ENCODE results near the gene TMEFF2. TPM values are rescaled to one million over a fixed set of nuclear protein-coding genes. Genes with fewer than 3 reads are reported as not detected.

Gene TMEFF2
- total and polyA plus RNA-seq, 2 of the 4 experiments (the other 2 are of a cell fraction), result 1.3 to 3.0 TPM

- no TSS peak for BruUV-seq (replicated peaks)
- POLR2A ChIA-PET (ENCODE audit: unreplicated experiment), result no interaction called here
- H2BK5ac ChIP-seq (ENCODE audit: low read depth, low read length, poor library complexity, severe bottlenecking), result no peak overlapping the region
These were observed 220.1 kb downstream of the TMEFF2 start for GRCh38 chr2:191974676-191975075.

More at GRCh38 chr2:191974676-191975075, 220.1 kb downstream of the TMEFF2 start:
- Histone ChIP-seq H3K4me3 (ENCODE audit: insufficient read depth, low read depth, low read length) (no peak overlapping the region), H3K9me3 (ENCODE audit: control insufficient read depth, insufficient read depth, low read length) (no peaks in the 10 kb centered on the region), H3K4ac (ENCODE audit: low read depth, low read length) (no peak overlapping the region), H3K9me1 (ENCODE audit: insufficient read depth, low read length) (no peaks in the 10 kb centered on the region; the same call in 1 of the 2 replicates), H2AK9ac (replicated peaks; ENCODE audit: low read depth, low read length, poor library complexity) (no peak overlapping the region), H3K23ac (ENCODE audit: low read depth, low read length) (no peak overlapping the region), H2BK20ac (ENCODE audit: low read depth, low read length) (no peak overlapping the region), H4K5ac (ENCODE audit: low read depth, low read length) (no peak overlapping the region), H3K36me3 (ENCODE audit: control insufficient read depth, insufficient read depth, low read length) (no peaks in the 10 kb centered on the region), H4K8ac (ENCODE audit: low read depth in 2 of 2, low read length in 2 of 2) (no peak overlapping the region), H2BK120ac (ENCODE audit: low read depth, low read length) (no peak overlapping the region), H2AK5ac (ENCODE audit: low read depth, low read length) (no peak overlapping the region), H3K56ac (ENCODE audit: extremely low read depth, insufficient read depth, low read length) (no peak overlapping the region), H3K14ac (replicated peaks; ENCODE audit: low read depth, low read length) (no peak overlapping the region), H3K4me2 (ENCODE audit: low read depth, low read length) (no peak overlapping the region), H3K79me1 (ENCODE audit: low read depth in 1 of 2, low read length in 2 of 2) (no peaks in the 10 kb centered on the region), H3K27me3 (ENCODE audit: control insufficient read depth, insufficient read depth, low read length) (no peaks in the 10 kb centered on the region), H2AFZ (replicated peaks; ENCODE audit: low read length, poor library complexity) (no peak overlapping the region), H3K27ac (ENCODE audit: insufficient read depth, low read length) (no peak overlapping the region), H3K9ac (ENCODE audit: low read depth, low read length) (no peak overlapping the region), H3K4me1 (ENCODE audit: control insufficient read depth, insufficient read depth, low read length) (0 out of 2 replicates have a peak, but pooled peaks cover 2% of the 10 kb centered on the region), H2BK15ac (ENCODE audit: low read depth, low read length) (no peak overlapping the region), H4K91ac (ENCODE audit: insufficient read depth, low read depth, low read length) (no peak overlapping the region), H4K20me1 (ENCODE audit: insufficient read depth, low read length) (no peaks in the 10 kb centered on the region), H3K18ac (ENCODE audit: low read depth, low read length) (no peak overlapping the region)
- DNase-seq (no peak), ATAC-seq (ENCODE audit: low read depth) (no peak)
- dilution Hi-C loops (cut with HindIII; ENCODE audit: low sequenced_read_pairs, unreplicated experiment), result no loop called here
- CTCF ChIA-PET, result no interaction called here
- intact Hi-C loops (cut with micrococcal nuclease), result no loop called here
- TF ChIP-seq MAFK (IDR thresholded peaks at IDR 0.05; ENCODE audit: low read depth, low read length) (no peak), RFX5 (IDR thresholded peaks at IDR 0.05; ENCODE audit: low read depth, low read length) (no peak), RAD21 (IDR thresholded peaks at IDR 0.05; ENCODE audit: low read length) (no peak), FOS (IDR thresholded peaks at IDR 0.05; ENCODE audit: low read depth, low read length) (no peak), NFE2L2 (IDR thresholded peaks at IDR 0.05; ENCODE audit: low read depth, low read length) (no peak), RCOR1 (IDR thresholded peaks at IDR 0.05; ENCODE audit: insufficient replicate concordance, low read length) (no peak)
- in situ Hi-C loops (cut with MboI; ENCODE audit: low sequenced_read_pairs), result no loop called here

Measured in IMR-90 (cell line).